ENCODE measurements around the gene CPVL.

CPVL gene

GRCh38 chr7:28954471-28954870 is 191.9 kb downstream of the CPVL start:
- TF ChIP-seq CTCF (conservative IDR thresholded peaks at IDR 0.05; ENCODE audit: low read length) = no peak
- DNase-seq (ENCODE audit: low read depth) = no peak
- H3K4me3 ChIP-seq (ENCODE audit: low read length) = no peak overlapping the region

DNA sequence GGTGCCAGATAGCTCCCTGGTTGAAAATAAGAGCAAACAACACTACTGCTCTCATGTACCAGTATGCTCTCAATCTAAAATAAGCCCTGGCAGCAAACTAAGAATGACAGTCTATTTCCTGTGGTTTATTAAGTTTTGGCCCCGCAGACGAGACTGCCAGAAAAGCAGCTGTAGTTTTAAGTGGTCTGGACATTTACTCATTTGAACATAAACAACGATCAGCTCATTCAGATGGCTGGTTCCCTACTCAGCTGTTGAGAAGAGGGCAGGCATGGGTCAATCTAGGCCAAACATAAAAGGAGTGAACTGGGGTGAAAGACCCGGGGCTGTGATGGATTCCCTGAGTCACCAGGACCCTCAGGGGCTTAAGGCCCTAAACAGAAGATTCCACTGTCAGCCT is 192.7 kb downstream of the CPVL start:
- no peak for DNase-seq (ENCODE audit: low read depth)
- TF ChIP-seq CTCF (conservative IDR thresholded peaks at IDR 0.05; ENCODE audit: low read length) = no peak
- no peak overlapping the region for H3K4me3 ChIP-seq (ENCODE audit: low read length)
